Neural progenitor cell (in vitro differentiated cells): ENCODE results near the gene KCNMA1. TPM values are rescaled to one million over a fixed set of nuclear protein-coding genes. Genes with fewer than 3 reads are reported as not detected.

ENCODE experiments used
- DNase-seq: peaks from one replicate; pipeline ENCODE4 v3.0.0-alpha.2; 2016; ENCODE audit warnings: low spot score
- H2AFZ ChIP-seq: fragments of 200-600 bp; sonication (generic); replicated peaks from 2 replicates; pipeline ENCODE4 v1.6.1; 2016; ENCODE audit warnings: antibody characterized with exemption
- H3F3A ChIP-seq: fragments of 200-600 bp; sonication (generic); 2 replicates; pipeline ENCODE4 v1.6.1; 2016; ENCODE audit warnings: antibody characterized with exemption, low read depth
- H3K27ac ChIP-seq: fragments of 200-600 bp; sonication (generic); 2 replicates; pipeline ENCODE4 v1.5.1; 2016; ENCODE audit warnings: mild to moderate bottlenecking
- H3K27me3 ChIP-seq: fragments of 200-600 bp; sonication (generic); 2 replicates; pipeline ENCODE4 v1.6.1; 2016; ENCODE audit warnings: mild to moderate bottlenecking, moderate library complexity
- H3K36me3 ChIP-seq: fragments of 200-600 bp; sonication (generic); 2 replicates; pipeline ENCODE4 v1.5.1; 2016
- H3K4me1 ChIP-seq: fragments of 200-600 bp; sonication (generic); 2 replicates; pipeline ENCODE4 v1.6.1; 2016; ENCODE audit warnings: mixed run types
- H3K4me2 ChIP-seq: fragments of 200-600 bp; sonication (generic); 2 replicates; pipeline ENCODE4 v1.6.1; 2016
- H3K4me3 ChIP-seq: fragments of 200-600 bp; sonication (generic); 2 replicates; pipeline ENCODE4 v1.5.1; 2016
- H3K79me2 ChIP-seq: fragments of 200-600 bp; sonication (generic); 2 replicates; pipeline ENCODE4 v1.6.1; 2016; ENCODE audit warnings: low read depth
- H3K9ac ChIP-seq: fragments of 200-600 bp; sonication (generic); 2 replicates; pipeline ENCODE4 v1.6.1; 2016
- H3K9me3 ChIP-seq: fragments of 200-600 bp; sonication (generic); 2 replicates; pipeline ENCODE4 v1.5.1; 2016; ENCODE audit warnings: low read depth
- H4K20me1 ChIP-seq: fragments of 200-600 bp; sonication (generic); 2 replicates; pipeline ENCODE4 v1.6.1; 2016; ENCODE audit warnings: low read depth
- H3K27ac Mint-ChIP-seq: 3 replicates; pipeline ENCODE4 v1.8.0; 2021; ENCODE audit warnings: mixed read lengths
- H3K27me3 Mint-ChIP-seq: 2 replicates; pipeline ENCODE4 v1.8.0; 2022; ENCODE audit warnings: low read depth, mild to moderate bottlenecking, inconsistent platforms, moderate library complexity, mixed read lengths; ENCODE audit not compliant: insufficient read depth
- H3K36me3 Mint-ChIP-seq: 3 replicates; pipeline ENCODE4 v1.8.0; 2021; ENCODE audit warnings: mixed read lengths
- H3K4me1 Mint-ChIP-seq: 3 replicates; pipeline ENCODE4 v1.8.0; 2021; ENCODE audit warnings: mixed read lengths
- H3K4me3 Mint-ChIP-seq: 3 replicates; pipeline ENCODE4 v1.8.0; 2021; ENCODE audit warnings: mild to moderate bottlenecking, moderate library complexity, mixed read lengths
- H3K9me3 Mint-ChIP-seq: 3 replicates; pipeline ENCODE4 v1.8.0; 2020; ENCODE audit warnings: mixed read lengths
- EZH2 ChIP-seq: fragments of 200-600 bp; sonication (generic); IDR thresholded peaks from 2 replicates; pipeline ENCODE4 v1.6.1; 2017; ENCODE audit warnings: antibody characterized with exemption, mild to moderate bottlenecking, moderate library complexity
- EZH2phosphoT487 ChIP-seq: fragments of 200-600 bp; sonication (generic); IDR thresholded peaks from 2 replicates; pipeline ENCODE4 v1.6.1; 2017; ENCODE audit warnings: antibody characterized with exemption
- total RNA-seq: library from RNA; depleted of rRNA; stranded (reverse); fragments of >200 nt; gene quantifications from 2 replicates; pipeline ENCODE4 v1.2.3, GENCODE V29; 2015; ENCODE audit warnings: low replicate concordance
- TF ChIP-seq, protein P1 (sequence below): fragments of 200-600 bp; sonication (generic); IDR thresholded peaks from 2 replicates; pipeline ENCODE4 v1.5.1; 2017; ENCODE audit warnings: antibody characterized with exemption, mild to moderate bottlenecking

The KCNMA1 gene
- total RNA-seq, 1 donor from 2014 or later, result 2.4 TPM

GRCh38 chr10:77629775-77630506 lies 7.7 kb downstream of the KCNMA1 start:
- no peaks in the 10 kb centered on the region for H3K36me3 ChIP-seq
- DNase-seq, result no peak
- H3K27ac Mint-ChIP-seq, result no peak overlapping the region
- H3K9me3 ChIP-seq, result no peaks in the 10 kb centered on the region
- H3K4me1 ChIP-seq, result peaks cover 12% of the 10 kb centered on the region
- no peaks in the 10 kb centered on the region for H3F3A ChIP-seq
- TF ChIP-seq EZH2 (no peak), EZH2phosphoT487 (no peak)
- TF ChIP-seq, protein P1, sequence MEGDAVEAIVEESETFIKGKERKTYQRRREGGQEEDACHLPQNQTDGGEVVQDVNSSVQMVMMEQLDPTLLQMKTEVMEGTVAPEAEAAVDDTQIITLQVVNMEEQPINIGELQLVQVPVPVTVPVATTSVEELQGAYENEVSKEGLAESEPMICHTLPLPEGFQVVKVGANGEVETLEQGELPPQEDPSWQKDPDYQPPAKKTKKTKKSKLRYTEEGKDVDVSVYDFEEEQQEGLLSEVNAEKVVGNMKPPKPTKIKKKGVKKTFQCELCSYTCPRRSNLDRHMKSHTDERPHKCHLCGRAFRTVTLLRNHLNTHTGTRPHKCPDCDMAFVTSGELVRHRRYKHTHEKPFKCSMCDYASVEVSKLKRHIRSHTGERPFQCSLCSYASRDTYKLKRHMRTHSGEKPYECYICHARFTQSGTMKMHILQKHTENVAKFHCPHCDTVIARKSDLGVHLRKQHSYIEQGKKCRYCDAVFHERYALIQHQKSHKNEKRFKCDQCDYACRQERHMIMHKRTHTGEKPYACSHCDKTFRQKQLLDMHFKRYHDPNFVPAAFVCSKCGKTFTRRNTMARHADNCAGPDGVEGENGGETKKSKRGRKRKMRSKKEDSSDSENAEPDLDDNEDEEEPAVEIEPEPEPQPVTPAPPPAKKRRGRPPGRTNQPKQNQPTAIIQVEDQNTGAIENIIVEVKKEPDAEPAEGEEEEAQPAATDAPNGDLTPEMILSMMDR, result no peak
- no peak overlapping the region for H3K4me2 ChIP-seq
- H4K20me1 ChIP-seq, result no peaks in the 10 kb centered on the region
- no peaks in the 10 kb centered on the region for H3K79me2 ChIP-seq
- peaks cover 14% of the 10 kb centered on the region for H3K27me3 ChIP-seq
- H3K27ac ChIP-seq, result no peak overlapping the region
- H2AFZ ChIP-seq, result no peak overlapping the region
- no peak overlapping the region for H3K4me3 Mint-ChIP-seq
- H3K27me3 Mint-ChIP-seq, result peaks cover 12% of the 10 kb centered on the region
- H3K9ac ChIP-seq, result no peak overlapping the region
- no peaks in the 10 kb centered on the region for H3K36me3 Mint-ChIP-seq
- no peak overlapping the region for H3K4me3 ChIP-seq
- H3K9me3 Mint-ChIP-seq, result no peaks in the 10 kb centered on the region
- H3K4me1 Mint-ChIP-seq, result no peaks in the 10 kb centered on the region

DNA sequence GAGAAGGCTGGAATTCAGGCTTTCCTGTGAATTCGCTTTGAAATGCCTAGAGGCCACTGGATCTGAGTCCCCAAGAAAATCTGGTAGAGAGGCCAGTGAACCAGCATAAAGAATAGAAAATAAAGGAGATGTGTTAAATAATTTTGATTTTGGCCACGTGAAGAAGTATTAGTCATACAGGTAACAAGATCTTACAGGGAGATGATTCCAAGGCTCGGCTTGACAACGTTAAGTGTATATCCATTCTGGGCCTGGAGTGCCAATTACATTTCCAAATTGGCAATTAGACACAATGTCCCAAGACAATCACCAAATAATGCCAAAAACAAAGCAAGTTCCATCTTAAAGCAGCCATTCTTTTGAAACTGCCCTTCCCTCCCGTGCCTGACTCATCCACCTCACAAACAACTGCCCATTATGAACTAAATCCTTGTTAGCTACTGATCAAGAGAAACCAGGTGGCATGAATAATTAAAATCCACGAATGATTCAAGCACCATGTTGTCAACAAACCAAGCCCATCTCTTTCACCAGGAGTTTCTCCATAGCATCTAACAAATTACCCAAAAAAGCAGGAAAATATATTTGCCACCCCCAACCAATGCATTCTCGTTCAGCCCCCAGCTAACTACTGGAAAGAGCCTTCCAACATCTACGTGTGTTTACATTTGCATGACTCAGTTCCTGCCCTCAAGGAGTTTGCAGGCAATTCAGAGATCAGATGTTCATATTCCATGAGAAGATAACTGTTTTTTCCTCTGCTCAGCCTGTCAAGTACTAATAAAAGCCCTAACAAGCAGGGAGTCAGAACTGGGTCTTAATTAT lies 8.5 kb downstream of the KCNMA1 start:
- H3K4me1 Mint-ChIP-seq, result no peaks in the 10 kb centered on the region
- Histone ChIP-seq H4K20me1 (no peaks in the 10 kb centered on the region), H2AFZ (no peak overlapping the region), H3K4me1 (peaks cover 11% of the 10 kb centered on the region), H3K4me2 (peak overlapping the region; percentile 31), H3K9me3 (no peaks in the 10 kb centered on the region), H3K27ac (no peak overlapping the region), H3K4me3 (no peak overlapping the region), H3F3A (no peaks in the 10 kb centered on the region), H3K9ac (no peak overlapping the region), H3K36me3 (no peaks in the 10 kb centered on the region), H3K79me2 (no peaks in the 10 kb centered on the region), H3K27me3 (peaks cover 6% of the 10 kb centered on the region)
- H3K27me3 Mint-ChIP-seq, result peaks cover 9% of the 10 kb centered on the region
- no peaks in the 10 kb centered on the region for H3K9me3 Mint-ChIP-seq
- no peaks in the 10 kb centered on the region for H3K36me3 Mint-ChIP-seq
- no peak for DNase-seq
- H3K27ac Mint-ChIP-seq, result no peak overlapping the region
- TF ChIP-seq EZH2, result no peak
- no peak for TF ChIP-seq EZH2phosphoT487
- TF ChIP-seq, protein P1, result no peak
- no peak overlapping the region for H3K4me3 Mint-ChIP-seq

GRCh38 chr10:77626266-77626935 lies 11.2 kb downstream of the KCNMA1 start:
- Mint-ChIP-seq H3K4me1 (no peaks in the 10 kb centered on the region), H3K27ac (no peak overlapping the region), H3K36me3 (no peaks in the 10 kb centered on the region), H3K4me3 (no peak overlapping the region), H3K9me3 (no peaks in the 10 kb centered on the region), H3K27me3 (no peaks in the 10 kb centered on the region)
- Histone ChIP-seq H3K36me3 (no peaks in the 10 kb centered on the region), H3K27ac (no peak overlapping the region), H3K4me2 (no peak overlapping the region), H4K20me1 (no peaks in the 10 kb centered on the region), H3K9me3 (no peaks in the 10 kb centered on the region), H3K4me3 (no peak overlapping the region), H3K9ac (no peak overlapping the region), H3K79me2 (no peaks in the 10 kb centered on the region), H3F3A (no peaks in the 10 kb centered on the region), H3K4me1 (peaks cover 11% of the 10 kb centered on the region), H2AFZ (no peak overlapping the region), H3K27me3 (no peaks in the 10 kb centered on the region)
- TF ChIP-seq EZH2 (no peak), EZH2phosphoT487 (no peak)
- TF ChIP-seq, protein P1, result no peak
- DNase-seq, result no peak
